Ovary (tissue), 3 donors: ENCODE data around the gene ATP6V1D.

Experiments
- CTCF ChIP-seq, 3 donors: fragments of 450-650 bp in 2 of 3; fragments of 200-600 bp in 1 of 3; IDR thresholded peaks; one replicate each; pipeline versions ENCODE4 v1.5.1 to v1.8.0; 2016 to 2022; ENCODE audit warnings: antibody characterized with exemption in 3 of 3, mild to moderate bottlenecking in 1 of 3
- EP300 ChIP-seq: sonication (generic); formaldehyde crosslinking; IDR thresholded peaks from one replicate; pipeline ENCODE4 v1.6.1; 2017; ENCODE audit warnings: antibody characterized with exemption
- POLR2A ChIP-seq: fragments of 450-650 bp; IDR thresholded peaks from one replicate; pipeline ENCODE4 v1.6.1; 2017; ENCODE audit warnings: antibody characterized with exemption, mild to moderate bottlenecking, moderate library complexity
- donor health status: DM: no; HTN: no; CAD: no.

DNA sequence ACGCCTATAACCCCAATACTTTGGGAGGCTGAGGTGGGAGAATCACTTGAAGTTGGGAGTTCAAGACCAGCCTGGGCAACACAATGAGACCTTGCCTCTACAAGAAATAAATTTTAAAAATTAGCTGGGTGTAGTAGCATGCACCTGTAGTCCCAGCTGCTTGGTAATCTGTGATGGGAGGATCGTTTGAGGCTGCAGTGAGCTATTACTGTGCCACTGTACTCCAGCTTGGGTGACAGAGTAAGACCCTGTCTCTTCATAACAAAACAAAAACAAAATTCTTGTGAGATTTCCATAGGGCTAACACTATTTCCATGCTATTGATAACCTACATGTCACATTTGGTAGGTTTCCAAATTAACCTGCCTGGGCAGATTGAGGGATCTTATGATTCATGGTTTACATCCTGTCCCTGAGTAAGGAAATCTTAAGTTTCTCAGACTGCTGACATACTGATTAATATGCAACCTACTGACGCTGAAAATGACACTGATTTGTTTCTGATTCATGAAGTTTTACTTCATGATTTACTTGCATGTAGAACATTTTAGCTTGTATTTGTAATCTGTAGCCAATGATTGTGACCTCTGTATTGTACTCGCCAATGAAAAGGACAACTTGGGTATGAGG is 15.9 kb downstream of the ATP6V1D start:
- TF ChIP-seq CTCF (IDR thresholded peaks at IDR 0.05) (no peak), EP300 (no peak), POLR2A (no peak)
